ENCODE data around the gene SLN. TPM values are rescaled to one million over a fixed set of nuclear protein-coding genes. Genes with fewer than 3 reads are reported as not detected.

SLN gene
- total RNA-seq, 3 donors from 2014 or later, result 0.58 TPM; not detected in 2

DNA sequence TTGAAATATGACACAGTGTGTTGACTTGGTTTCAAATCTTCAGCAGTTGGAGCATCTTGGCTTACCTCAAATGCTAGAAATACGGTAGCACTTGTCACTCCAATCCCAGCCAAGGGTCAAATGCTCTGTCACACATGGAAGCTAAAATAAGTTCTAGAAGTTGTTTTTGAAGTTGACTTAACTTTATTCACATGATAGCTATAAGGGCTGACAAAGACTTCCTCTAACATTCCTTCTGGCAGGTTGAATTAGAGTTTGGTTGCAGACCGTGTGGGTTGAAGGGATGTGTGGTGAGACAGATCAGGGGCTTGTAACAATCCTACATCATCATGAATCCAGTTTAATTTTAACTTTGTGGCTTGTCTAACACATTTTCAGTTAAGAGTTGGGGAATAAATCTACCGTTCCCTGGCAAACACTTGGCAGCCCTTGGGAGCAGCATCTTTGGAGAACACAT, 4.6 kb downstream of the SLN start:
- DNase-seq (no peak), ATAC-seq (no peak)
- no peaks in the 10 kb centered on the region for H3K4me1 ChIP-seq (ENCODE audit: low read depth)
- intact Hi-C loops (cut with DNase I, micrococcal nuclease), result no loop called here
- TF ChIP-seq CTCF (IDR thresholded peaks at IDR 0.05), result no peak
- no peaks in the 10 kb centered on the region for H3K9me3 ChIP-seq
- H3K4me3 ChIP-seq, result no peak overlapping the region
- H3K36me3 ChIP-seq (ENCODE audit: low read depth), result no peaks in the 10 kb centered on the region

DNA sequence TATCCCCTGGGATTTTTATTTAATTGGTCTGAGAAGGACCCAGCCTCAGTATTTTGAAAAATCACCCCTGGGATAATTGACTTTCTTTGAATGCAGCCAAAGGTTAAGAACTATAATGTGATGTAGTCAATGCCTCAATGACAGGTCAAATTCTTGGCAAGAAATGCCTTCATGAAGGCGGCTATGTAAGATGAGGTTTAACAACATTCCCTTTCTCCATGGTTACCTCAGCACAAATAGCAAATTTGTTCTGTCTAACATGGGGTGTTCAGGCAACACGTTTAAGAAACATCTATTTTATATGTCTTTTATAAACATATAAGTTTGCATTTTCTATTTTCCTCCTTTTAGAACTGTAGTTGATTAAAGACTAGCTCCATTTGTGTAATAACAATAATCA, 5.3 kb downstream of the SLN start:
- Histone ChIP-seq H3K4me1 (ENCODE audit: low read depth) (no peaks in the 10 kb centered on the region), H3K9me3 (no peaks in the 10 kb centered on the region), H3K4me3 (no peak overlapping the region), H3K36me3 (ENCODE audit: low read depth) (no peaks in the 10 kb centered on the region)
- ATAC-seq (no peak), DNase-seq (no peak)
- intact Hi-C loops (cut with DNase I, micrococcal nuclease), result no loop called here
- no peak for TF ChIP-seq CTCF (IDR thresholded peaks at IDR 0.05)

DNA sequence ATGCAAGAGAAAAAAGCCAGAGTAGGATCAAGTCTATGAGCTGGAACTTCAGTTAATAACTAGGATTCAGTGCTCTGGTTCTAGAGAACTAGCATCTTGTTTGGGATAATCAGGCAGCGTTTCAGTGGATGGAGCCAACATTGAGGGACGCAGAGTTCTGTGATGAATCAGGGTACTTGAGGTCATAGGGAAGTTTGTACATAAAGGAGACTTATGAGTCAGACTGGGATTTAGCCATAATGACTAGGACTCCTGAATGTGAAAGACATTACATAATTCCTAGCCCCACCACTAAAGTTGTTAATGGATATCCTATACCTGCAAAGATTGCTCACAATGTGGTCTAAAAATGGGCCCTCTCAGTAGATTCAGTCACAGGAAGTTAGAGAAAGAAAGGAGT, 6.8 kb downstream of the SLN start:
- no peak for TF ChIP-seq CTCF (IDR thresholded peaks at IDR 0.05)
- Histone ChIP-seq H3K4me3 (no peak overlapping the region), H3K9me3 (no peaks in the 10 kb centered on the region), H3K4me1 (ENCODE audit: low read depth) (no peaks in the 10 kb centered on the region), H3K36me3 (ENCODE audit: low read depth) (no peaks in the 10 kb centered on the region)
- DNase-seq (no peak), ATAC-seq (peak; percentile 26)
- intact Hi-C loops (cut with DNase I, micrococcal nuclease), result no loop called here

DNA sequence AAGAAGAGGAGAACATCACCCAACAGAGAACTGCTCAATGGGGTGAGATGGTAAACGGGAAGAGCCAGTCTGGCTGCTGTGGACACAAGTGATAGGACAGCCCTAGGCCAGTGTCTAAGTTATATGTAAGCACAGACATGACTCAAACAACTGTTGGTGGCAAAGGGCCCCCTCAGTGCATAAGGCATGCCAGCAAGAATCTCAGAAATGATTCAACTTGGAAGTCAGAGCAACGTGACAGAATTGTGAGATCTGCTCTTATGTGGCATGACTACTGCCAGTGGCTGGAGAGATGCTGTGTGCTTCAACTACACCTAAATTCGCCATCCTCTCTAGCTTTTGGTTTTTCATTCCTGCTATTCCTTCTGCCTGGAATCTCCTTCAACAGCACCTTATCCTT, 7.4 kb downstream of the SLN start:
- DNase-seq (no peak), ATAC-seq (no peak)
- TF ChIP-seq CTCF (IDR thresholded peaks at IDR 0.05), result no peak
- H3K4me3 ChIP-seq, result no peak overlapping the region
- H3K36me3 ChIP-seq (ENCODE audit: low read depth), result no peaks in the 10 kb centered on the region
- H3K4me1 ChIP-seq (ENCODE audit: low read depth), result no peaks in the 10 kb centered on the region
- no peaks in the 10 kb centered on the region for H3K9me3 ChIP-seq
- intact Hi-C loops (cut with DNase I, micrococcal nuclease), result no loop called here

- Histone ChIP-seq H3K9me3 (no peaks in the 10 kb centered on the region), H3K4me3 (no peak overlapping the region), H3K36me3 (ENCODE audit: low read depth) (no peaks in the 10 kb centered on the region), H3K4me1 (ENCODE audit: low read depth) (no peaks in the 10 kb centered on the region)
- no peak for ATAC-seq
- DNase-seq, result no peak
- intact Hi-C loops (cut with DNase I, micrococcal nuclease), result no loop called here
- no peak for TF ChIP-seq CTCF (IDR thresholded peaks at IDR 0.05)
Measured at GRCh38 chr11:107702723-107703122, 9.1 kb downstream of the SLN start.

GRCh38 chr11:107702109-107702660, 9.7 kb downstream of the SLN start:
- no peaks in the 10 kb centered on the region for H3K36me3 ChIP-seq (ENCODE audit: low read depth)
- no peak overlapping the region for H3K4me3 ChIP-seq
- H3K4me1 ChIP-seq (ENCODE audit: low read depth), result no peaks in the 10 kb centered on the region
- intact Hi-C loops (cut with DNase I, micrococcal nuclease), result no loop called here
- H3K9me3 ChIP-seq, result no peaks in the 10 kb centered on the region
- TF ChIP-seq CTCF (IDR thresholded peaks at IDR 0.05), result no peak
- DNase-seq (no peak), ATAC-seq (no peak)
